B cell (primary cell): ENCODE results near the gene CCDC152.

ENCODE experiments used
- CTCF ChIP-seq: fragments of 200-600 bp; IDR thresholded peaks from one replicate; pipeline ENCODE4 v1.8.0; 2022; ENCODE audit warnings: antibody characterized with exemption, mild to moderate bottlenecking
- EZH2 ChIP-seq: IDR thresholded peaks from 2 replicates; pipeline ENCODE4 v1.6.1; 2012; ENCODE audit warnings: borderline replicate concordance, low read depth, mild to moderate bottlenecking, moderate library complexity, low read length; ENCODE audit not compliant: insufficient read depth, poor library complexity, severe bottlenecking

GRCh38 chr5:42826757-42827515 lies 70.3 kb downstream of the CCDC152 start:
- TF ChIP-seq CTCF (no peak), EZH2 (no peak)
